CMK (cell line): ENCODE results near the gene C6orf47.
A peak's percentile ranks its signal among the peaks of the same experiment; 100 is the strongest.
"Not testable (repeated sequence)": the region's sequence is repeated elsewhere in the genome, so short reads cannot be mapped to it uniquely, and the experiment has no call there.

Source experiments
- DNase-seq: peaks from one replicate; pipeline ENCODE4 v3.0.0-alpha.2; 2010; ENCODE audit warnings: low read depth

The C6orf47 gene, protein sequence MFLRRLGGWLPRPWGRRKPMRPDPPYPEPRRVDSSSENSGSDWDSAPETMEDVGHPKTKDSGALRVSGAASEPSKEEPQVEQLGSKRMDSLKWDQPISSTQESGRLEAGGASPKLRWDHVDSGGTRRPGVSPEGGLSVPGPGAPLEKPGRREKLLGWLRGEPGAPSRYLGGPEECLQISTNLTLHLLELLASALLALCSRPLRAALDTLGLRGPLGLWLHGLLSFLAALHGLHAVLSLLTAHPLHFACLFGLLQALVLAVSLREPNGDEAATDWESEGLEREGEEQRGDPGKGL

DNA sequence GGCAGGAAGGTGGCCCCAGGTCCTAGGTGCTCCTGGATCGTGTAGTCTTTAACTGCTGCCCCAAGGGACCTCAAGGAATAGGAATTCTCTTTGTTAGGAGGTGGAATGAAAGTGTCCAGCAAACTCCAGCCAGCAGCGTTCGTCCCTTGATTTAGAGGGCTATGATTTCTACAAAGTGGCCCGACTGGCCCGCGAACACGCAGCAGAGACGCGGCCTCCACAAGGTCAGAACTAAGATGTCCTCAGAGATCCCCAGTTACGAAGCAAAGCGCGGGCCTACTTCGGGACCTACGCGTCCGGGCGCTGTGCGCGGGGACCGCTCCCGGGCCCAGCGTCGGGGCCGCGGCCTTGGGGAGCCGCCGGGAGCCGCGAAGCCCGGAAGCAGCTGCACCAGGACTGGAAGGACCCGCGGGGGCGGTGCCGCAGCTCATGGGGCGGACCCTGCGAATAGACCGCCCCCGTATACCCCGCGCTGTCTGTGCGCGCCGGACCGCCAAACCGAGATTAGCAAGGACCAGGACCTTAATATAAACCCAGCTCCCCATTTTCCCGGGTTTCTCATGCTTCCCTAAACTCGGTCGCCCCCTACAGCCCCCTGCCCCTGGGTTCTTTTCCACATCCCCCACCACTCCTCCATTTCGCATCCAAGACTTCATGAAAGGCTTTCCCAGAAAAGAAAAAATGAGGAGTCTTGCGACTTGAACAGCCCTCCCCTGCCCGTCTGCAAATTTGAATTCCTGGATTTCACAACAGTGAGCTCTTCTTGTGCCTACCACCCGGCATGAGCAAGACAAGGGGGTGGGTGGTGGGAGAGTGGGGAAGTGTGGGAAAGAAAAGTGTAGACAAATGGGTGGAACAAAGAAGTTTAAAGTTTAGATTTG, at the start of gene C6orf47:
TSS of gene C6orf47 (minus strand) at position 398 of the 881 bp plus-strand sequence. CDS start 831 bp downstream, outside the sequence.
- peak; percentile 72 for DNase-seq

DNA sequence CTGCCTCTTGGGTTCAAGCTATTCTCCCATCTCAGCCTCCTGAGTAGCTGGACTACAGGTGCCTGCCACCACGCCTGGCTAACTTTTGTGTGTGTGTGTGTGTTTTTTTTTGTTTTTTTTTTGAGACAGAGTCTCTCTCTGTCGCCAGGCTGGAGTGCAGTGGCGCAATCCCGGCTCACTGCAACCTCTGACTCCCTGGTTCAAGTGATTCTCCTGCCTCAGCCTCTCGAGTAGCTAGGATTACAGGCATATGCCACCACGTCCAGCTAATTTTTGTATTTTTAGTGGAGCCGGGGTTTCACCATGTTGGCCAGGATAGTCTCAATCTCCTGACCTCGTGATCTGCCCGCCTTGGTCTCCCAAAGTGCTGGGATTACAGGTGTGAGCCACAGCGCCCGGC, 48.6 kb upstream of the C6orf47 start:
- not testable (repeated sequence) for DNase-seq

DNA sequence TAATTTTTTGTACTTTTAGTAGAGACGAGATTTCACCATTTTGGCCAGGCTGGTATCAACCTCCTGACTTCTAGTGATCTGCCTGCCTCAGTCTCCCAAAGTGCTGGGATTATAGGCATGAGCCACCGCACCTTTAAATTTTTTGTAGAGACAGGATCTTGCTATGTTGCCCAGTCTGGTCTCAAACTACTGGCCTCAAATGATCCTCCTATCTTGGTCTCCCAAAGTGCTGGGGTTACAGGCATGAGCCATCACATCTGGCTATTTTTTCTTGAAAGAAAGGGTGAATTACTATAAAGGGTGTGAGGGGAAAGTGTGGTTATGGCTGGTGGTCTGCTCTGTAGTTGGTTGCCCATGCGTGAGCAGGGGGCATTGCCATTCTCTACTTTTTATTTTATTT, 47.6 kb upstream of the C6orf47 start:
- no peak for DNase-seq

DNA sequence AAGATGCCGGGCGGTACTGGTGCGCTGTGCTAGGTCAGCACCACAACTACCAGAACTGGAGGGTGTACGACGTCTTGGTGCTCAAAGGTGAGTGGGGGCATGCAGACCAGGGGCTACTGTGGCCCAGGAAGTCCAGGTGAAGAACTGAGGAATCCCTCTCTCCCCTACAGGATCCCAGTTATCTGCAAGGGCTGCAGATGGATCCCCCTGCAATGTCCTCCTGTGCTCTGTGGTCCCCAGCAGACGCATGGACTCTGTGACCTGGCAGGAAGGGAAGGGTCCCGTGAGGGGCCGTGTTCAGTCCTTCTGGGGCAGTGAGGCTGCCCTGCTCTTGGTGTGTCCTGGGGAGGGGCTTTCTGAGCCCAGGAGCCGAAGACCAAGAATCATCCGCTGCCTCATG, 47.1 kb upstream of the C6orf47 start:
- no peak for DNase-seq

DNA sequence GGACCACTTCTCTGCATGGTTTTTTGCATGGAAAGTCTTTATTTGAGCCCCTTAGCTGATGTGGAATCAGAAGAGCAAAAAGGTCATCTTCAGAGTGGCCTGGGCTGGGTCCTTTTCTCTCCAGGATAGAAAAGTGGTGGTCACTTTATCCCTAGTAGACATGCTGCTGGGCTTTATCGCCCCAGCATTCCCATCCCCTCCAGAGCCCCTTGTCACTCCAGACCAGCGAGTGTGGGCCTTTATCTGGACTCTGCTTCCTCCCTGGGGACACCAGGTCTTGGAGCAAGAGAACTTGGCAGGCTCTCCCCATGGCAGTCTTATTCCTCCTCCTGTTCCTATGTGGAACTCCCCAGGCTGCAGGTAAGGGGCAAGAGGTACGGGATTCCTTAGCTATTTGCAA, 46.0 kb upstream of the C6orf47 start, which contains the start of gene LY6G6F:
TSS of gene LY6G6F (plus strand) at position 268 of the 400 bp plus-strand sequence. CDS start at position 309, 41 bp downstream.
- DNase-seq, result no peak

DNA sequence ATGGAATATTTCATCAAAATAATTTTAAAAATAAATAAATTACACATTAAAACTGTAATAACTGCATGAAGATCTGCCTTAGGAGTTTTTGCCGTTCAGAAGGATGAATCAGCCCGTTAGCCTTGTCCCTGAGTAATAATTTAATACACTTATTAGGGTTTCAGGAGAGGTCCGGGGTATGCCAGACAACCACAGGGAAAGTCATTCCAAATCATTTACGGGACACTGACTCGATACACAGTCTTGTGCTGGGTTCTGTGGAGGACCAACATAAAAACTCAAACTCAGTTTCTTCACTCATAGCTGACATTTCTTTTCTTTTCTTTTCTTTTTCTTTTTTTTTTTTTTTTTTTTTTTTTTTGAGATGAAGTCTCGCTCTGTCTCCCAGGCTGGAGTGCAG, 45.4 kb upstream of the C6orf47 start:
- DNase-seq, result no peak

DNA sequence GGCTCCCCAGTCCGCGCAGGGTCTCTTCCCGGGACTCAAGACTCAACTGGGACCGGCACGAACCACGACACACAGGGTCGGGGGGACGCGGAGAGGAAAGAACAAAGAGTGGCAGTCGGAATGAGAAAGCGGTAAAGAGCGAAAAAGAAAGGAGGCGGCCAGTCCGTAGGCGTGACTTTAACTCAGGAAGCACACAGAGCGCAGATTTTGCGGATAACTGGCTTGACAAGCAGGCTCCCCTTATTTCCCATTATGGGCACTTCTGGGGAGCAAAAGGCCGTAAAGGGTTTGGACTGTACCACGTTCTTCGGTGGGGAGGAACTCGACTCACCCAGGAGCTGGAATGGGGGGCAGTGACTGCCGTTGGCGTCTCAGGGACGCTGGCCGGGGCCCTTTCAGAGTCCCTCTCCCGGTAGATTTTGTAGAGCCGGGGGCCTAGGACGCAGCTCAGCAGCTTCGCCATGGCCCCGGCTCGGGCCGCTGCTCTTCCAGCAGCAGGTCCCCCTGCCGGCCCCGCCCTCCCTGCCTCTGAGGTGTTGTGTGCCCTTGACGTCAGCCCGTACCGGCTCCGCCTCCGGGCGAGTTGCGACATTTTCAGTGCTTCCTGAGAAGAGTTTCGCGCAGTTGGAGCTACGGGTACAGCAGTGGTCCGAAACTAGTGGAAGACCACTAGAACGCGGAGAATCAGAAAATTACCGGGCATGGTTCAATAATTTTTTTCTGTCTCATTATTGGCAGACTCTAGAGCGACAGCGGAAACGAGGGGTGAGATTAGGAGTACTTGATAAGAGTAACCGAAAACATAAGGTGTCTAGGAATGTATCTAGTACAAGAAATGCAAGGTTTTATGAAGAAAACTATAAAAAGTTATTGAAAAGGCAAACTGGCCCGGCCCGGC, 42.5 kb upstream of the C6orf47 start, which contains the start of gene ABHD16A:
TSS of gene ABHD16A (minus strand) at position 506 of the 898 bp plus-strand sequence. CDS start at position 463, 43 bp downstream.
- peak; percentile 98 for DNase-seq

DNA sequence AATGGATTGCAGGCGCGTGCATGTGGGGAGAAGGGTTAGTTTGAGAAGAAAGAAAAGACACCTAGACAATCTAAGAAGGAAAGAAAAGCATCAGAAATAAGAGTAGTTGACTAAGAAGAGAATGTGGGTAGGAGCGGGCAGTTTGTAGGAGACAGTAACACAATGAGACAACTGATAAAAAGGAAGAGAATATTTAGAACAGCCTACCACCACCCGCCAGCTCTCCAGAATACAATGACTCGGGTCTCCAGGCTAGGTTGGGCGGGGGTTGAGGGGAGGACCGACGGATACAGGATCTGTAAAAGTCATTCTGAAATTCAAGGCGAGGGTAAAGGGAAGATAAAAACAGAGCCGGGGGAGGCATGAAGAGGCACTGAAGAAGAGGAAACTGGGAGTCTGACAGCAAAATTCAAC, 41.8 kb upstream of the C6orf47 start:
- DNase-seq, result no peak

DNA sequence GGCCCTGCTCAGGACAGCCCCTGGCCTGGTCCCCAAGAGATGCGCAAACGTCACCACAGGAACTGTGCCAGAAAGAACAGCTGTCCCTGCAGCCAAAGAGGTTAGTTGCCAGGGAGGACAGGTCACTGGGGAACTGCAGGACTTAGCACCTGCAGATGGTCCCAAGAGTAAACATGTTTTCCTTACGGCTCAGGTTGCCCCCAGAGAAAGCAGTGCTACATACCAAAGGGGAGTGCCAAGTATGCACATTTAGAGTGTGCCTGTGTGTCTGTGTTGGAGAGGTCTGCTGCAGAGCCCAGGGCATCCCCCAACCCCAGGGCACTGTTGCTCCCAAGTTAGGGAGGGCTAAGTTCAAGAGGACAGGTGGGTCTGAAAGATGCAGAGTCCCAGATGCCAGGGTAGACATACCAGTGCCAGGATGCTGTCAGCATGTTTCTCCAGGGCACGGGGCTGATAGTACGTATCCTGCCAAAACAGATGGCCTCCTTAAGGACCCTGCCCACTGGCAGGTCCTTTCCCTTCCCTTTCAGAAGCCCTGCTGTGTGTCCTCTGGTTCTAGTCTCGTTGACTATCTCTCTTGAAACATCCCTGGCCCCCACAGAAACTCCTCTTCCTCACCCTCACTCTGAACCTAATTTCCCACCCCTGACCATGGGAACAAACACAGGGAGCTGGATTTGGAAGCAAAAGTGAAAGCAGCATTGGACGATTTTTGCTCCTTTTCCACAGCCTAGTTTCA, 41.3 kb upstream of the C6orf47 start:
- DNase-seq, result peak; percentile 77

DNA sequence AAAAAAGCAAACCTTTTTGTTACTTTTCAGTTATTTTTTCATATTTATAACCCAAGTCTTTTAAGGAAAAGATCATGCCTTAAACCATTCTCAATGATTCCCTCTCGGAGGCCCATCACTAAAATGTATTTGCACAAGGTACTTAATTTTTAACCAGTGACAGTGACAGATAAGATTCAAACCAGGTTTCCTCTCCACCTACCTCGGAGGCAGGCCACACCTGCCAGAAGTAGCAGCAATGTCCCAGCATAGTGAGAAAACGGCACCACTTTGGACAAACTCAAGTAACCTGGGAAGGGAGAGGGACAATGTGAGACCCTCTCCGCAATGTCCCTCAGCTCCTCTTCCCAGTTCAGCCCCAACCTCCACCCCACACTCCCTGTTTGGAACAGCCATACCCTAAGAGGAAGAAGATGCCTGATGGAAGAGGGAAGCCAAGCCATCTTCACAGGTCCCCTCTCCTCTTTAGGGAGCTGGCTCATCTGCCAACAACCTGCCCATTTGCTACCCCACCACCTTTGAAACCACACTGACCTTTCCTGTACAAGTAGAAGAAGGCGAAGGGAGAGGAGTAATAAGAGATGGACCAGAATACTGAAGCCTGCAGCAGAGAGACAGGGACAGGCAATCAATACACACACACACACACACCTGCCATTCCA, 40.3 kb upstream of the C6orf47 start:
- DNase-seq, result no peak

DNA sequence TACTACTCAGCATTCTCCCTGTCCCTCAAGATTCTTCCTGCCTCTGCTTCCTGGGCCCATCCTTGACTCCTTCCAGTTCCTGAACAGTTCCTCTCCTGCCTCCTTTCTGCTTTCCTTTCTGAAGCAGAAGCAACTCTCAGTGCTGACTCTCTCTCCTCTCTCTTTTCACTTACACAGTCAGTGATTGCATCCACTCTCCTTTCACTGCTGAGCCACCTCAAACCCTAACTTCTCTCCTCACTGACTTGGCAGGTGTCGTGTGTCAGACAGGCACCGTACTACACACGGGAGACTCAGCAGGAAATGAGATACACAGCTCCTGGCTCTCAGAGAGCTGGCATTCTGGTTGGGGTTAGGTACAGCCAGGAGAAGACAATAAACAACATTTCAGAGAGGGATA, 37.0 kb upstream of the C6orf47 start:
- DNase-seq, result no peak

DNA sequence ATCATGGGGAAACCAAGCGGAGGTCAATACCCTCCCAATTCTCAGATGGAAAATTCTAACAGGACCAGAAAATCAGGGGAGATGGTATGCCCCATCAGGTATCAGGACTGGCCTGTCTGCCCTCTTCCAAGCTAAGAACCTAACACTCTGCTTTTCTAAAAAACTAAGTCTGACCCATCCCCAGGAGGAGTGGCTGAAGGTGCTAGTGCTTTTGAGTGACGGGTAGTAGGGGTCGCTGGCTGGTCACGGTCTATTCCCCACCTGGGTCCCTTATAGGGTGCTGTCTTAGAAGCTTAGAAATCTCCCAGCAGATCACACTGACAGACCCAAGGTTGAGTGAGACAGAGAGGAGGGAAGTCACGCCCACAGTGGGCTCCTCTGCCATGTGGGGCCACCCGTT, 33.0 kb upstream of the C6orf47 start:
- no peak for DNase-seq

DNA sequence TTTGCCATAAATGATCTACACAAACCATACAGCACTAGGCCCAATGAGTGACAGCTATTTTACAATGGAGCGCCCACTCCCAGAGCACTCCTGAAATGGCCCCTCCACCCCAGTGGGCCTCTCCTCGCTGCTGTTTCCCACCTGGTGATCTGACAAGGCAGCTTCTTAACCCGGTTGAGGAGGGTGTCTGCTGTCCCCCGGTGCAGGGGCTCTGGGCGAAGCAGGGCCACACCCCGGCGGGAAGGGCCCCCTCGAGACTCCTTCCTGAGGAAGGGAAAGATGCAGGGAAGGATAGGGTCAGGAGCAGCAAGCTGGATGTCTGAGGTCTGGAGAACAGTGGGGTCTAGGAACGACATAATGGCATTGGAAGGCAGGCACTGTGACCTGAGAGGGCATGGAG, 32.3 kb upstream of the C6orf47 start:
- no peak for DNase-seq

DNA sequence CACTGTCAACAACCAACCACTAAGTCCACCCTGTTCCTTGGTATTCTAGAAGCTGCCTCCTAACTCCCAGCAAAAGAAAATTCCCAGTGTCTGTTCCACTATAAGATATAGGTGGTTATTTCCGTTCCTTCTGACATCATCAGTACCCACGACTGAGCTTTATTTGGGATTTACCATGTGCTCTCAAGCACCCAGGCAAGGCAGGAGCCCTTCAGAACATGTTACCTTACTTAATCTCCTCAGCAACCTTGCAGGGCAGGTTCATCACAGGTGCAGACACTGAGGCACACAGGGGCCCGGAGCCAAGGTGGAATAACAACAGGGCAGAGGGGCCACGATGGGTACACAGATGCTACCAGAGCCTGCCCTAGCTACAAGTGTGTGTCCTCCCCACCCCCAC, 31.8 kb upstream of the C6orf47 start:
- no peak for DNase-seq

DNA sequence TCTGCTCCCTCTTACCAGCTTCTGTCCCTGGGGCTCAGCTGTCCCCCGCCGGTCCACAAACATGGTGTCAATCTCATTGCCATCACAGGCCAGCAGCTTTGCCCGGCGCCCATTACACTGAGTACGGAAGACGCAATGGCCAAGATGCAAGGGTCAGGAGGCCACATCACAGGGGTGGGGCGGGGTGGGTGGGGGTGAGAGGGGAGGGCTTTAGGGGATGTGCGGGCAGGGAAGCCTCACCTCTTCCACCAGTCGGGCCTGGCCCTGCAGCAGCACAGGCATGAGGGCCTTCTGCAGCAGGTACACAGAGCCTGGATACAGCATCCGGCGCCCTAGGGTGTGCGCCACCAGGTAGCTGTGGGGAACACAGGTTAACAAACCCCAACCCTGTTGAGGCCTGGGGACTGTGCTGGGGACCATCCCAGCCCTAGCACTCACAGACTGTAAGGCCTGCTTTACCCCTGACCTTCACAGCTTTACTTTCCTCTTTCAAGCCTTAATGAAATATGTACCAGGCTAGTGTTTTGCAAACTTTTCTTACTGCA, 31.1 kb upstream of the C6orf47 start:
- no peak for DNase-seq

DNA sequence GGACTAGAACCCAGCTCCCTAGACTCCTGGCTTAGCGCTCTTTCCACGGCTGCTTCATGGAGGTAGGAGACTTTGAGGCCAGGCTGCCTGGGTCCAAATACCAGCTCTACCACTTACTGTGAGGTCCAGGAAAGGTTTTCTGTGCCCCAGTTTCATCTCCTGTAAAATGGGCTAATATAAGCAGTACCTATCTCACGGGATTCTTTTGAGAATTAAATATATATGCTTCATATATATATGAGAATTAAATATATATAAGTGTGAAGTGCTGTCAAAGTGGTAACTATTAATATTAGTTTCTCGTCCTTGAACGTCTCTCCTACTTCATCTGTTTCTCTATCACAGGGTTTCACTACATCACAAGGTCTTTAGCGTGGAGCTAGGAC, 30.5 kb upstream of the C6orf47 start:
- no peak for DNase-seq

DNA sequence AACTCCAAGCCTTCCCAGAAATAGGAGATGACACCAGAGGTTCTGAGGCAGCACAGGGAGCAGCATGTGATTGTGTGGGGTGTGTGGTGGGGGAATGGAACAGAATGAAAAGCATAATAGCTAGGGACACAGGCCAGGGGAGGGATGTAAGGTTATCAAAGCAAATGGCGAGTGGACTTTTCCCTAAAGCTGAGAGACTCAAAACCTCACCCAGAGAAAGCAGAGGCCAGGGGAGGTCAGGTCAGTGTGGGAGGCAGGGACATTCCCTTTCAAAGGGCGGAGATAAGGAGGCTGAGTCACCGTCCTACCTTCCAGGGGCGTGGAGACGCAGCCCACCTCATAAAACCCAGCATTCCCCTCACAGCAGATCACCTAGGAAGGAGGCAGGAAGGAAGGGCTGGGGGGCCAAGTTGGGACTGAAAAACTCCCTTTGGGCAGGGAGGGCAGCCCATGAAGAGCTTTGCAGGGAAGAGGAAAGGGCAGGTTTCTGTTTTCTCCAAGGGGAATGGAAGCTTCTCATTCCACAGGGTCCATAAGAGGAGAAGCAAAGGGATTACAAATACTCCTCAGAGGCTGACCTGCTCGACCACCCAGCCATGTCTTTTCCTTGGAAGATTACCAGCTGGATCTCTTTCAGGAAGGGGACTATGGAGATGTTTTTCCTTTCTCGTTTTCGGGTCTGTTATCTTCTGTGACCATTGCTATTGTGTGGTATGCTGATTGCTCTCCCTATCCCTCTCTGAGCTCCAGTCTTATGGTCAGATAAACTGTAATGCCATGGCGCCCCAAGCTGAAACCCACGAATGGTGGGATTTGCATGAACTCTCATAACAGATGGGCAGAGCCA, 29.9 kb upstream of the C6orf47 start:
- DNase-seq, result no peak

DNA sequence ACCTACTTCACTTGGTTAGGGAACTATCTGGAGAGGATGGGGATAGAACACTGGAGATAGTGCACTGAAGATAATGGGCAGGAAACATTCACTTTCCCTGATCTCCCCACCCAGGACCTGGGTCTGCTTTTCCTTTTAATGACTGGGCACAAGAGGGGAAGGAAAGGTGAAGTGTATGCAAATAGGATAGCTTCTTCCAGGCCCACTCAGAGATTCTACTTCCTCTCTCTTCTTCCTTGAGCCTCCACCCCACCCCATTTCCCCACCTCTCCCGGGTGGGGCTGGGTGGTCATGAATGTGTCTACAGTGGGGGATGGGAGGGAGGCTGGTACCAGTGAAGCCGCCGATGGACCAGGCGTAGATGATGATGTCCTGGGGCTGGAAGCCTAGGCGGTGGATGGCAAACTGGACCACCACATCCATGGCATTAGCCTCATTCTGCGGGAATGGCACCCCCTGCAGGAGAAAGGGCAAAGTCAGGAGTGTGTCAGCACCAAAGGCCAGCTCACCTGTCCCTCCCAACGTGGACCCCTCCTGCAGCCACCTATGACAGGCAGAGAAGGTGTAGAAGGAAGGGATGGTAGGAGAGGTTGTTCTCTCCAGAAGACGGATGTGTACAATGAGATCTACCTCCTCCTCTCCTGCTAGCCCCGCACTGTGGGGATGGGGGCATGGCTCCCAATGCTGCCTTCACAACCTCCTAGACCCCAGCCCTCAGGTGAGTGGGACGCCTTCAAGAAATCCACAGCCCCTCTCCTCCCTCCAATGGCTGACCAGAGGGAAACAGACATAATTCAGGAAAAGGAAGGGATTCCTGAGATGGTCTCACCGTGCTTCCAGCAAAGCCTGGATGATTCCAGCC, 28.9 kb upstream of the C6orf47 start:
- no peak for DNase-seq
